Ascending aorta (tissue), 2 donors: Measurements from ENCODE around the gene PTPA. TPM values are rescaled to one million over a fixed set of nuclear protein-coding genes. Genes with fewer than 3 reads are reported as not detected.
"Not testable (repeated sequence)": the region's sequence is repeated elsewhere in the genome, so short reads cannot be mapped to it uniquely, and the experiment has no call there.

Source experiments
- DNase-seq, 2 donors: peaks; one replicate each; pipeline ENCODE4 v3.0.0-alpha.2; 2019; ENCODE audit warnings: low spot score in 2 of 2
- H3K27ac ChIP-seq, 2 donors: fragments of 200-600 bp; sonication (generic); one replicate each; pipeline ENCODE4 v1.5.1; 2016 to 2017; ENCODE audit warnings: mild to moderate bottlenecking in 1 of 2
- H3K27me3 ChIP-seq: fragments of 200-600 bp; sonication (generic); one replicate; pipeline ENCODE4 v1.5.1; 2017
- H3K36me3 ChIP-seq, 2 donors: fragments of 200-600 bp; sonication (generic); one replicate each; pipeline ENCODE4 v1.5.1; 2016
- H3K4me1 ChIP-seq, 2 donors: fragments of 200-600 bp; sonication (generic); one replicate each; pipeline ENCODE4 v1.5.1; 2016 to 2017; ENCODE audit warnings: mild to moderate bottlenecking in 1 of 2
- H3K4me3 ChIP-seq, 2 donors: fragments of 200-600 bp; sonication (generic); one replicate each; pipeline ENCODE4 v1.5.1; 2016 to 2017; ENCODE audit warnings: mild to moderate bottlenecking in 1 of 2
- H3K9me3 ChIP-seq, 2 donors: fragments of 200-600 bp; sonication (generic); one replicate each; pipeline ENCODE4 v1.5.1; 2016
- intact Hi-C: fragments of 100-400 bp; cut with DNase I; formaldehyde crosslinking; loops from one replicate; pipeline ENCODE4 v1.15.1; 2023
- total RNA-seq: library from RNA; depleted of rRNA; stranded (reverse); fragments of >200 nt; gene quantifications from one replicate; pipeline ENCODE4 v1.1.0, GENCODE V29; 2016
- TF ChIP-seq, protein P1 (sequence below), 3 experiments: fragments of 200-600 bp in 2 of 3; fragments of 450-650 bp in 1 of 3; sonication (generic) in 2 of 3; IDR thresholded peaks; one replicate each; pipeline ENCODE4 v1.5.1; 2016 to 2019; ENCODE audit warnings: antibody characterized with exemption in 3 of 3, mild to moderate bottlenecking in 1 of 3, moderate library complexity in 1 of 3

Gene PTPA
- total RNA-seq, 1 donor from 2014 or later, result 61.6 TPM

DNA sequence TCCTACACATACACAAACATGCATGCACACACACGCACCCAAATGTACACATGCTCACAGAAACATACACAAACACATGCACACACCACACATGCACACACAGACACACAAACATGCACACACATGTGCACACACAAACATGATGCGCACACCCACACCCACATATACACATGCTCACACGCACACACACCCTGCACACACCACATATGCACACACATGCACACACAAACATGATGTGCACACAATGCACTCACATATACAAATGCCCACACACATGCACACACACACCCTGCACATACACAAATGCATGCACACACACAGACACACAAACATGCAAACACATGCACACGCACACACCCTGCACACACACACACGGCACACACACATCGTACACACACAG lies 74.2 kb downstream of the PTPA start:
- no peaks in the 10 kb centered on the region for H3K9me3 ChIP-seq
- H3K27ac ChIP-seq, result no peak overlapping the region
- H3K4me1 ChIP-seq, result no peaks in the 10 kb centered on the region
- no peaks in the 10 kb centered on the region for H3K36me3 ChIP-seq
- intact Hi-C loops, result no loop called here
- DNase-seq, result no peak
- TF ChIP-seq, protein P1, sequence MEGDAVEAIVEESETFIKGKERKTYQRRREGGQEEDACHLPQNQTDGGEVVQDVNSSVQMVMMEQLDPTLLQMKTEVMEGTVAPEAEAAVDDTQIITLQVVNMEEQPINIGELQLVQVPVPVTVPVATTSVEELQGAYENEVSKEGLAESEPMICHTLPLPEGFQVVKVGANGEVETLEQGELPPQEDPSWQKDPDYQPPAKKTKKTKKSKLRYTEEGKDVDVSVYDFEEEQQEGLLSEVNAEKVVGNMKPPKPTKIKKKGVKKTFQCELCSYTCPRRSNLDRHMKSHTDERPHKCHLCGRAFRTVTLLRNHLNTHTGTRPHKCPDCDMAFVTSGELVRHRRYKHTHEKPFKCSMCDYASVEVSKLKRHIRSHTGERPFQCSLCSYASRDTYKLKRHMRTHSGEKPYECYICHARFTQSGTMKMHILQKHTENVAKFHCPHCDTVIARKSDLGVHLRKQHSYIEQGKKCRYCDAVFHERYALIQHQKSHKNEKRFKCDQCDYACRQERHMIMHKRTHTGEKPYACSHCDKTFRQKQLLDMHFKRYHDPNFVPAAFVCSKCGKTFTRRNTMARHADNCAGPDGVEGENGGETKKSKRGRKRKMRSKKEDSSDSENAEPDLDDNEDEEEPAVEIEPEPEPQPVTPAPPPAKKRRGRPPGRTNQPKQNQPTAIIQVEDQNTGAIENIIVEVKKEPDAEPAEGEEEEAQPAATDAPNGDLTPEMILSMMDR (IDR thresholded peaks at IDR 0.05), result no peak
- no peak overlapping the region for H3K4me3 ChIP-seq
- no peaks in the 10 kb centered on the region for H3K27me3 ChIP-seq

DNA sequence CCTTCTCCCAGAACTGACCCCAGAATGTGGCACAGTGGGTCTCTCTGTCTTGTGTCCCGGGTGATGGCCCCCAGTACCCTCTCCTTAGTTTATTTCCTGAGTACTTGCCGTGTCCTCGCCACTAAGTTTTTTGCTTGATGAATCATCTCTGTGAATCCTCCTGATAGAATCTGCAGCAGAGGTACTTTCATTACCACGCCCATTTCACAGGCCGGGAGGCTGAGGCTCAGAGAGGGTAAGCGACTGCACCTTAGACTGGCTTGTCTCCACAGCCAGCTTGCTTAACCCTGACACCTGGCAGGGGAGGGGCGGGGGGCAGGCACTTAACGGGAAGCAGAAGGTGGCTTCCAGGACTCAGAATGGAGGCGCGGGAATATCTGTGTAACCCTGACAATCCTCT lies 74.8 kb downstream of the PTPA start:
- Histone ChIP-seq H3K4me1 (no peaks in the 10 kb centered on the region), H3K36me3 (no peaks in the 10 kb centered on the region), H3K27me3 (no peaks in the 10 kb centered on the region), H3K4me3 (no peak overlapping the region), H3K9me3 (no peaks in the 10 kb centered on the region), H3K27ac (no peak overlapping the region)
- TF ChIP-seq, protein P1 (IDR thresholded peaks at IDR 0.05), result no peak
- intact Hi-C loops, result no loop called here
- DNase-seq, result no peak

DNA sequence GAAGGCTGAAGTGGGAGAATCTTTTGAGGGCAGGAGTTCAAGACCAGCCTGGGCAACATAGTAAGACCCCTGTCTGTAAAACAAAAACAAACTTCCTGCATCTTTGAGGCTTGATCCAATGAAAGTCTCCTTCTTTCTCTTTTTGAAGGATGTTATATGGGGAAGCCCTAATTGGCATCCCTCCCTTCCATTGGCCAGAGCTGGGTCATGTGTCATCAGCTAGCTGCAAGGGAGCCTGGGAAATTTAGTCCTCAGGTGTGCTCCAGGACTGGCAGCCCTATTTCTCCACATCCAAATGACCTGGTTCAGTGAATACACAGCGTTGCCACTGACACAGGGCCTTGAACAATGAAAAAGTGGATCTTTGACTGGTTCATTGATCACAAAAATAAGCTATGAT lies 75.8 kb downstream of the PTPA start:
- Histone ChIP-seq H3K4me1 (no peaks in the 10 kb centered on the region), H3K9me3 (no peaks in the 10 kb centered on the region), H3K36me3 (no peaks in the 10 kb centered on the region), H3K27me3 (no peaks in the 10 kb centered on the region), H3K27ac (no peak overlapping the region), H3K4me3 (no peak overlapping the region)
- no peak for DNase-seq
- intact Hi-C loops, result no loop called here
- TF ChIP-seq, protein P1 (IDR thresholded peaks at IDR 0.05), result no peak

DNA sequence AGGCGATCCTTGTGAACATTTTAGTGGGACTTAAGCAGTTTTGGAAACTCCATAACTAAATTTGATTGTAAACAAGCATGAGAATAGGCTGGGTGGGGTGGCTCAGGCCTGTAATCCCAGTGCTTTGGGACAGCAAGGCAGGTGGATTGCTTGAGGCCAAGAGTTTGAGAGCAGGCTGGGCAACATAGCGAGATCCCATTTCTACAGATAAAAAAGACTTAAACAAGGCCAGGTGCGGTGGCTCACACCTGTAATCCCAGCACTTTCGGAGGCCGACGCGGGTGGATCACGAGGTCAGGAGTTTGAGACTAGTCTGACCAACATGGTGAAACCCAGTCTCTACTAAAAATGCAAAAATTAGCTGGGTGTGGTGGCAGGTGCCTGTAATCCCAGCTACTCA lies 78.8 kb downstream of the PTPA start:
- H3K4me1 ChIP-seq, DNase-seq, H3K27me3 ChIP-seq, intact Hi-C loops, H3K9me3 ChIP-seq, H3K27ac ChIP-seq, H3K36me3 ChIP-seq, H3K4me3 ChIP-seq: not testable (repeated sequence)

DNA sequence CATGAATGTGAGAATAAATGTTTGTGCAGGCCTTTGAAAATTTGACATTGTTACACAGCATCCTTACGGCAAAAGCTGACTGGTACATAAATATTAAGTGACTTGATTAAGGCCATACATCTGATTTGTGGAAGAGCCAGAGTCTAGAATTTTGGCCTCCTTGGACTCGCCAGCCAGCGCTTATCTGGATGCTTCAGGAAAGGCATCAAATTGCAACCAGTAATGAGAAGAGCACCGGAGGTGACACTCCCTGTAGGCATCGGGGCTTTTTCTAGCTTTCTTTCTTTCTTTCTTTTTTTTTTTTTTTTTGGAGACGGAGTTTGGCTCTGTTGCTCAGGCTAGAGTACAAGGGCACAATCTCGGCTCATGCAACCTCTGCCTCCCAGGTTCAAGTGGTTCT lies 80.0 kb downstream of the PTPA start:
- Histone ChIP-seq H3K27me3 (no peaks in the 10 kb centered on the region), H3K4me3 (no peak overlapping the region), H3K27ac (no peak overlapping the region), H3K4me1 (no peaks in the 10 kb centered on the region), H3K9me3 (no peaks in the 10 kb centered on the region), H3K36me3 (no peaks in the 10 kb centered on the region)
- no peak for DNase-seq
- TF ChIP-seq, protein P1 (IDR thresholded peaks at IDR 0.05), result no peak
- intact Hi-C loops, result no loop called here

DNA sequence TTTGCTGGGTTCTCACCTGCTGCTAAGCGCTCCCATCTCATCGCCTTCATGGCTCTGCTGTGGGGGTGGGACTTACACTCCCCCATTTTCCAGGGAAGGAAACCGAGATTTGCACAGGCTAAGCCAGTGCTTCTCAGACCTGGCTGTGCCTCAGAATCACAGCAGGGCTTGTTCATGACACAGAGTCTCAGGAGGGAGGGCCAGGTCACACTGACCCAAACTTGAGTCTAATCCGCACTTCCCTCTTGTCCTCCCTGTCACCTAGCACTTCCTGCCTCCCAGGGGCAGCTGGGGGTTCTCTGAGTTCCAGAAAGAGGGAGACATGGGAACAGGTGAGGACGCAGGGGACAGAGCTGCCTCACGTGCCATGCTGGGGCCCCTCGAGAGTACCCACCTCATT lies 82.4 kb downstream of the PTPA start:
- Histone ChIP-seq H3K27ac (no peak overlapping the region), H3K4me1 (peaks cover 0 to 3% of the 10 kb centered on the region in 2 donors), H3K9me3 (no peaks in the 10 kb centered on the region), H3K27me3 (no peaks in the 10 kb centered on the region), H3K36me3 (no peaks in the 10 kb centered on the region), H3K4me3 (no peak overlapping the region)
- no peak for DNase-seq
- intact Hi-C loops, result no loop called here
- TF ChIP-seq, protein P1 (IDR thresholded peaks at IDR 0.05), result no peak
